Measurements from ENCODE around the gene FBXO48.

DNA sequence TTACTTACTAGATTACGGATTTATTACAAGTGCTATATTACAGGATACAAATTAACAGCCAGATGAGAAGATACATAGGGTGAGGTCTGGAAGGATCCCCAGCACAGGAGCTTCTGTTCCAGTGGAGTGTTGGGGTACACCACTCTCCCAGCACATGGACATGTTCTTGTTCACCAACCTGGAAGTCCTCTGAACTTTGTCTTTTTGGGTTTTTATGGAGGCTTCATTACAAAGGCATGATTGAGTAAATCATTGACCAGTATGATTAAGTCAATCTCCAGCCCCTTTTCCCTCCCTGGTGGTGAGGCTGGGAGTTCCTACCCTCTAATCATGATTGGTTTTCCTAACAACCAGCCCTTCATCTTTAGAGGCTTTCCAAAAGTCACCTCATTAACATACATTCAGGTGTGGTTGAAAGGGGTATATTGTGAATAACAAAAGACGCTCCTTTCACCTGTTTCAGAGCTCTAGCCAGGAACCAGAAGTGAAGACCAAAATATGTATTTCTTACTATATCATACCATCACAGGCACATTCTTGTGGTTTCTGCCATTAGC, 38.6 kb upstream of the FBXO48 start:
- TF ChIP-seq GATA2 (IDR thresholded peaks at IDR 0.05; ENCODE audit: low read depth, low read length) (no peak), GATA3 (IDR thresholded peaks at IDR 0.05; ENCODE audit: low read depth, low read length) (no peak)

Data from SH-SY5Y (cell line).